SK-N-SH (cell line): ENCODE results near the gene HNRNPC. TPM values are rescaled to one million over a fixed set of nuclear protein-coding genes. Genes with fewer than 3 reads are reported as not detected.

Experiments
- CTCF ChIA-PET: fragments of 300-600, 350-600 bp; formaldehyde crosslinking; extraction: SDS; loops from one replicate; lab custom pipeline; 2021; lab: Yijun Ruan, JAX
- POLR2A ChIA-PET: fragments of 350-600 bp; sonication (Branson Sonifier 250); formaldehyde crosslinking; extraction: SDS; loops from one replicate; lab custom pipeline; 2020; ENCODE audit warnings: antibody characterized with exemption, inconsistent platforms; lab: Yijun Ruan, JAX
- DNase-seq: peaks from one replicate; pipeline ENCODE4 v3.0.0; 2012
- H2AFZ ChIP-seq: fragments of 200-600 bp; sonication (generic); 2 replicates; pipeline ENCODE4 v1.8.1; 2016; ENCODE audit warnings: antibody characterized with exemption, mild to moderate bottlenecking, low read depth
- H3F3A ChIP-seq: fragments of 200-600 bp; sonication (generic); replicated peaks from 2 replicates; pipeline ENCODE3; 2016; ENCODE audit warnings: antibody characterized with exemption, mild to moderate bottlenecking; ENCODE audit not compliant: insufficient read depth
- H3K27ac ChIP-seq, 2 experiments: fragments of 200-500 bp in 1 of 2; fragments of 200-600 bp in 1 of 2; sonication (Bioruptor generic) in 1 of 2; sonication (generic), shearing (Covaris generic) in 1 of 2; 2 replicates each; pipeline versions ENCODE4 v1.5.1 to v1.6.1; 2014 to 2016; ENCODE audit warnings: low read depth in 2 of 2, inconsistent platforms in 1 of 2, low read length in 1 of 2, mild to moderate bottlenecking in 1 of 2, mixed read lengths in 1 of 2
- H3K27me3 ChIP-seq: fragments of 200-600 bp; sonication (generic), shearing (Covaris generic); 2 replicates; pipeline ENCODE4 v1.6.1; 2016; ENCODE audit warnings: mixed run types; ENCODE audit not compliant: insufficient read depth
- H3K36me3 ChIP-seq, 2 experiments: fragments of 200-500 bp in 1 of 2; fragments of 200-600 bp in 1 of 2; sonication (Bioruptor generic) in 1 of 2; sonication (generic) in 1 of 2; replicated peaks in 1 of 2; 2 replicates each; pipeline versions ENCODE3 to v1.5.1; 2014 to 2016; ENCODE audit warnings: low read length in 1 of 2, mild to moderate bottlenecking in 1 of 2; ENCODE audit not compliant: insufficient read depth in 2 of 2, control insufficient read depth in 1 of 2
- H3K4me1 ChIP-seq, 2 experiments: fragments of 200-500 bp in 1 of 2; fragments of 200-600 bp in 1 of 2; sonication (Bioruptor generic) in 1 of 2; sonication (generic), shearing (Covaris generic) in 1 of 2; 2 replicates each; pipeline versions ENCODE4 v1.5.1 to v1.6.1; 2014 to 2016; ENCODE audit warnings: low read depth in 1 of 2, low read length in 1 of 2, mixed run types in 1 of 2; ENCODE audit not compliant: insufficient read depth in 2 of 2, control insufficient read depth in 1 of 2
- H3K4me2 ChIP-seq: fragments of 200-600 bp; sonication (generic), shearing (Covaris generic); 2 replicates; pipeline ENCODE4 v1.6.1; 2017; ENCODE audit warnings: mixed run types
- H3K4me3 ChIP-seq, 2 experiments: fragments of 200-500 bp in 1 of 2; fragments of 200-600 bp in 1 of 2; sonication (Bioruptor generic) in 1 of 2; sonication (generic), shearing (Covaris generic) in 1 of 2; 2 replicates each; pipeline versions ENCODE4 v1.5.1 to v1.8.1; 2014 to 2016; ENCODE audit warnings: low read depth in 2 of 2, inconsistent platforms in 1 of 2, low read length in 1 of 2, mild to moderate bottlenecking in 1 of 2, mixed read lengths in 1 of 2, moderate library complexity in 1 of 2
- H3K79me2 ChIP-seq: fragments of 200-600 bp; sonication (generic); 2 replicates; pipeline ENCODE4 v1.8.1; 2017; ENCODE audit warnings: mild to moderate bottlenecking; ENCODE audit not compliant: insufficient read depth
- H3K9ac ChIP-seq: fragments of 200-600 bp; sonication (generic); 2 replicates; pipeline ENCODE4 v1.6.1; 2017; ENCODE audit warnings: mixed run types
- H3K9me2 ChIP-seq: fragments of 200-600 bp; sonication (generic); 2 replicates; pipeline ENCODE4 v1.6.1; 2017; ENCODE audit warnings: mixed run types
- H3K9me3 ChIP-seq: fragments of 200-600 bp; sonication (generic); 2 replicates; pipeline ENCODE4 v1.6.1; 2017; ENCODE audit warnings: mixed run types, mild to moderate bottlenecking, moderate library complexity
- H4K20me1 ChIP-seq: fragments of 200-600 bp; sonication (generic); 2 replicates; pipeline ENCODE4 v1.6.1; 2017; ENCODE audit warnings: mild to moderate bottlenecking, mixed run types; ENCODE audit not compliant: insufficient read depth
- IRF3 ChIP-seq: fragments of 150-350 bp; IDR thresholded peaks from 2 replicates; pipeline ENCODE4 v1.6.1; 2016; ENCODE audit warnings: mild to moderate bottlenecking, low read depth, low read length
- MAX ChIP-seq: IDR thresholded peaks from 2 replicates; pipeline ENCODE4 v1.4.0; 2012; ENCODE audit warnings: low read depth
- REST ChIP-seq: IDR thresholded peaks from 2 replicates; pipeline ENCODE4 v1.6.1; 2012; ENCODE audit warnings: mild to moderate bottlenecking, low read depth, low read length, moderate library complexity
- RXRA ChIP-seq: IDR thresholded peaks from 2 replicates; pipeline ENCODE4 v1.4.0; 2012; ENCODE audit warnings: low read depth, mild to moderate bottlenecking, borderline replicate concordance
- TAF1 ChIP-seq: IDR thresholded peaks from 2 replicates; pipeline ENCODE4 v1.6.1; 2012; ENCODE audit warnings: low read depth, mild to moderate bottlenecking, low read length, moderate library complexity, borderline replicate concordance
- TCF12 ChIP-seq: IDR thresholded peaks from 2 replicates; pipeline ENCODE4 v1.4.0; 2012
- YY1 ChIP-seq: IDR thresholded peaks from 2 replicates; pipeline ENCODE4 v1.4.0; 2012; ENCODE audit warnings: low read depth, mild to moderate bottlenecking
- ZBTB33 ChIP-seq: IDR thresholded peaks from 2 replicates; pipeline ENCODE4 v1.4.0; 2012; ENCODE audit warnings: low read depth, borderline replicate concordance
- WGBS: methylation state at CpG from one replicate; pipeline ENCODE4 v1.1.6; 2017; ENCODE audit warnings: low lambda C conversion rate; 5-methylcytosine and 5-hydroxymethylcytosine counted together
- polyA plus RNA-seq, 3 experiments: library from polyadenylated mRNA; depleted of rRNA; stranded (reverse); fragments of >200 nt; gene quantifications; 2 replicates each; pipeline ENCODE4 v1.2.3, GENCODE V29; 2012

HNRNPC gene
- polyA plus RNA-seq, 1 of the 3 experiments (the other 2 are of a cell fraction) = 341 TPM

GRCh38 chr14:21269252-21270046, at the start of gene HNRNPC (continued):
- no peak for TF ChIP-seq REST
- 0 out of 2 replicates have a peak, but pooled peaks have one; percentile 32 for TF ChIP-seq ZBTB33
- peak; percentile 97 for TF ChIP-seq TAF1
- peak; percentile 100 for TF ChIP-seq IRF3
- no peak for TF ChIP-seq RXRA
- TF ChIP-seq YY1 = peak; percentile 93

- Histone ChIP-seq H3K9ac (no peak overlapping the region), H3K9me2 (no peaks in the 10 kb centered on the region), H3K4me1 (no peaks in the 10 kb centered on the region; a peak in 1 of 4 replicates), H3F3A (no peaks in the 10 kb centered on the region), H3K9me3 (no peaks in the 10 kb centered on the region), H3K79me2 (no peaks in the 10 kb centered on the region), H3K36me3 (no peaks in the 10 kb centered on the region), H3K27me3 (peaks cover 12% of the 10 kb centered on the region; the same call in 1 of the 2 replicates), H2AFZ (no peak overlapping the region), H3K4me3 (no peak overlapping the region), H4K20me1 (no peaks in the 10 kb centered on the region), H3K4me2 (no peak overlapping the region), H3K27ac (no peak overlapping the region)
- ChIA-PET POLR2A (no interaction called here), CTCF (interaction anchor here (0.6 kb wide), 1 partner anchor 1802 kb away, joined by 3 read pairs; no protein-coding TSS in a partner anchor)
- no peak for DNase-seq
- 57% methylated on average over 3 of the region's 3 CpGs for WGBS
- no peak for TF ChIP-seq TCF12
- peak; percentile 41; the same call in 1 of the 2 replicates for TF ChIP-seq REST
- TF ChIP-seq MAX = no peak
- TF ChIP-seq ZBTB33 = no peak
Observed at GRCh38 chr14:21317398-21317797, 48.2 kb upstream of the HNRNPC start.
